Panc1 (cell line): ENCODE data around the gene SFPQ.

Source experiments
- TF ChIP-seq, protein P1 (sequence below), 2 experiments: IDR thresholded peaks; 2 replicates each; pipeline ENCODE4 v1.6.1; 2011 to 2012; ENCODE audit warnings: low read depth in 2 of 2, control low read depth in 1 of 2, low read length in 1 of 2, mild to moderate bottlenecking in 1 of 2, moderate library complexity in 1 of 2; ENCODE audit not compliant: insufficient read depth in 1 of 2
- TF ChIP-seq, protein P2 (sequence below): fragments of 450-650 bp; IDR thresholded peaks from 2 replicates; pipeline ENCODE4 v1.5.1; 2017; ENCODE audit warnings: mild to moderate bottlenecking

DNA sequence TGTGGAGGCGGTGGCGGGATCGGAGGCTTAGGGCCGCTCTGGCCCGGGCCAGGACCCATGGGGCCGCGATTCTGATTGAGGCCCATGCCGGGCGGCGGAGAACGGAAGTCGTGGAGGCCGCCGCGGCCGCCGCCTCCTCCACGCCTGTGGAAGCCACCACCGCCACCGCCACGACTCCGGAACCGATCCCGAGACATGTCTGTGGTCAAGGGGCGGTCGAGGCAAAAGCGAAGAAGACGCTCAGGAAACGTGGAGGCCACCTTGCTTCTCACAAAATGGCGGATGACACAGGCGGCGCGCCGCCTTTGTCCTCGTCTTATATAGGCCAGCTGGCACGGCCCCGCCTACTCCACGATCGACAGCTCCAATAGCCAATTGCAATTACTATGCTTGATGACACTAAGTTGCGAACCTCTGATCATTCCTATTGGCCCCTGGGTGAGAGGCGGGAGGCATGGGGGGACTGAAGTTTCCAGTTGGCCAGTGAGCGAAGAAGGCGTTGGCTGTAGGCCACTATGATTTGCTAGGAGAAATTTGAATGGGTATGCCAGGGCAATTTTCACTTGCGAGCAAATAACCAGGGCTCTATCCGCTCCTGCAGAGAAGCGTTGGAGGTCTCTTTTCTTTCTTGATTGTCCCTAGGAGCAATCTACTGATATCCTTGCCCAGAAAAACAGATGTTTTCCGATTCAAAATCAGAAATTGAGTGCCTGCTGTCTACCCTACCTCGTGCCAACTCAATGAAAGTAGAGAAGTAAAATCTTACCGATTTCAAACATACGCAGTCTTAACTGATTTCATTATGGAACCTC lies at the start of gene SFPQ:
- TF ChIP-seq, protein P1, sequence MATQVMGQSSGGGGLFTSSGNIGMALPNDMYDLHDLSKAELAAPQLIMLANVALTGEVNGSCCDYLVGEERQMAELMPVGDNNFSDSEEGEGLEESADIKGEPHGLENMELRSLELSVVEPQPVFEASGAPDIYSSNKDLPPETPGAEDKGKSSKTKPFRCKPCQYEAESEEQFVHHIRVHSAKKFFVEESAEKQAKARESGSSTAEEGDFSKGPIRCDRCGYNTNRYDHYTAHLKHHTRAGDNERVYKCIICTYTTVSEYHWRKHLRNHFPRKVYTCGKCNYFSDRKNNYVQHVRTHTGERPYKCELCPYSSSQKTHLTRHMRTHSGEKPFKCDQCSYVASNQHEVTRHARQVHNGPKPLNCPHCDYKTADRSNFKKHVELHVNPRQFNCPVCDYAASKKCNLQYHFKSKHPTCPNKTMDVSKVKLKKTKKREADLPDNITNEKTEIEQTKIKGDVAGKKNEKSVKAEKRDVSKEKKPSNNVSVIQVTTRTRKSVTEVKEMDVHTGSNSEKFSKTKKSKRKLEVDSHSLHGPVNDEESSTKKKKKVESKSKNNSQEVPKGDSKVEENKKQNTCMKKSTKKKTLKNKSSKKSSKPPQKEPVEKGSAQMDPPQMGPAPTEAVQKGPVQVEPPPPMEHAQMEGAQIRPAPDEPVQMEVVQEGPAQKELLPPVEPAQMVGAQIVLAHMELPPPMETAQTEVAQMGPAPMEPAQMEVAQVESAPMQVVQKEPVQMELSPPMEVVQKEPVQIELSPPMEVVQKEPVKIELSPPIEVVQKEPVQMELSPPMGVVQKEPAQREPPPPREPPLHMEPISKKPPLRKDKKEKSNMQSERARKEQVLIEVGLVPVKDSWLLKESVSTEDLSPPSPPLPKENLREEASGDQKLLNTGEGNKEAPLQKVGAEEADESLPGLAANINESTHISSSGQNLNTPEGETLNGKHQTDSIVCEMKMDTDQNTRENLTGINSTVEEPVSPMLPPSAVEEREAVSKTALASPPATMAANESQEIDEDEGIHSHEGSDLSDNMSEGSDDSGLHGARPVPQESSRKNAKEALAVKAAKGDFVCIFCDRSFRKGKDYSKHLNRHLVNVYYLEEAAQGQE (IDR thresholded peaks at IDR 0.05; ENCODE audit: insufficient read depth in 1 of 2, low read depth in 2 of 2, low read length in 1 of 2): no peak
- TF ChIP-seq, protein P2, sequence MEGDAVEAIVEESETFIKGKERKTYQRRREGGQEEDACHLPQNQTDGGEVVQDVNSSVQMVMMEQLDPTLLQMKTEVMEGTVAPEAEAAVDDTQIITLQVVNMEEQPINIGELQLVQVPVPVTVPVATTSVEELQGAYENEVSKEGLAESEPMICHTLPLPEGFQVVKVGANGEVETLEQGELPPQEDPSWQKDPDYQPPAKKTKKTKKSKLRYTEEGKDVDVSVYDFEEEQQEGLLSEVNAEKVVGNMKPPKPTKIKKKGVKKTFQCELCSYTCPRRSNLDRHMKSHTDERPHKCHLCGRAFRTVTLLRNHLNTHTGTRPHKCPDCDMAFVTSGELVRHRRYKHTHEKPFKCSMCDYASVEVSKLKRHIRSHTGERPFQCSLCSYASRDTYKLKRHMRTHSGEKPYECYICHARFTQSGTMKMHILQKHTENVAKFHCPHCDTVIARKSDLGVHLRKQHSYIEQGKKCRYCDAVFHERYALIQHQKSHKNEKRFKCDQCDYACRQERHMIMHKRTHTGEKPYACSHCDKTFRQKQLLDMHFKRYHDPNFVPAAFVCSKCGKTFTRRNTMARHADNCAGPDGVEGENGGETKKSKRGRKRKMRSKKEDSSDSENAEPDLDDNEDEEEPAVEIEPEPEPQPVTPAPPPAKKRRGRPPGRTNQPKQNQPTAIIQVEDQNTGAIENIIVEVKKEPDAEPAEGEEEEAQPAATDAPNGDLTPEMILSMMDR: no peak
